Activated naive CD8-positive, alpha-beta T cell treated with anti-CD3 and anti-CD28 coated beads, Interleukin-2, amount 10 ng/mL, durations not matched to agents 7 days and 5 days (primary cell): ENCODE results near the gene AMMECR1. TPM values are rescaled to one million over a fixed set of nuclear protein-coding genes. Genes with fewer than 3 reads are reported as not detected.
A peak's percentile ranks its signal among the peaks of the same experiment; 100 is the strongest.
"Not testable (repeated sequence)": the region's sequence is repeated elsewhere in the genome, so short reads cannot be mapped to it uniquely, and the experiment has no call there.

Experiments used
- ATAC-seq: fragments of 150-1000 bp; cut with Tn5 transposase; one replicate; pipeline ENCODE4 v1.10.0; 2021; ENCODE audit warnings: low read depth, moderate library complexity
- POLR2A ChIA-PET: fragments of 350-600 bp; sonication (Branson Sonifier 250); formaldehyde crosslinking; loops from one replicate; lab custom pipeline; 2021; ENCODE audit warnings: antibody characterized with exemption; lab: Charles Lee
- DNase-seq: peaks from one replicate; pipeline ENCODE4 v3.0.0; 2021
- H3K27ac Mint-ChIP-seq: one replicate; pipeline ENCODE4 v1.8.0; 2022; ENCODE audit warnings: mild to moderate bottlenecking, mixed read lengths
- H3K27me3 Mint-ChIP-seq: one replicate; pipeline ENCODE4 v1.8.0; 2022; ENCODE audit warnings: mild to moderate bottlenecking, moderate library complexity, mixed read lengths
- H3K36me3 Mint-ChIP-seq: one replicate; pipeline ENCODE4 v1.8.0; 2021; ENCODE audit warnings: mild to moderate bottlenecking, mixed read lengths
- H3K4me1 Mint-ChIP-seq: one replicate; pipeline ENCODE4 v1.8.0; 2021; ENCODE audit warnings: mixed read lengths
- H3K4me3 Mint-ChIP-seq: one replicate; pipeline ENCODE4 v1.8.0; 2022; ENCODE audit warnings: mild to moderate bottlenecking, moderate library complexity, mixed read lengths
- H3K9me3 Mint-ChIP-seq: one replicate; pipeline ENCODE4 v1.8.0; 2021; ENCODE audit warnings: mixed read lengths
- total RNA-seq, 2 experiments: library from RNA; stranded (reverse); gene quantifications; one replicate each; pipeline ENCODE4 v1.2.3, GENCODE V29; 2021

The AMMECR1 gene
- total RNA-seq, 2 experiments from 2014 or later: 10.2 to 10.8 TPM

- peaks cover 14% of the 10 kb centered on the region for H3K4me1 Mint-ChIP-seq
- no peaks in the 10 kb centered on the region for H3K27me3 Mint-ChIP-seq
- H3K36me3 Mint-ChIP-seq: peaks cover 7% of the 10 kb centered on the region
- H3K9me3 Mint-ChIP-seq: peaks cover 2% of the 10 kb centered on the region
- POLR2A ChIA-PET: no interaction called here
- DNase-seq (no peak), ATAC-seq (no peak)
- peak overlapping the region; percentile 60 for H3K27ac Mint-ChIP-seq
- peak overlapping the region; percentile 58 for H3K4me3 Mint-ChIP-seq
Measured at GRCh38 chrX:110267874-110268273, 50.0 kb downstream of the AMMECR1 start.

GRCh38 chrX:110265661-110266060 lies 52.2 kb downstream of the AMMECR1 start:
- Mint-ChIP-seq H3K27ac (no peak overlapping the region), H3K27me3 (no peaks in the 10 kb centered on the region), H3K4me1 (peaks cover 14% of the 10 kb centered on the region), H3K36me3 (peaks cover 12% of the 10 kb centered on the region), H3K9me3 (peaks cover 2% of the 10 kb centered on the region), H3K4me3 (no peak overlapping the region)
- POLR2A ChIA-PET: no interaction called here
- ATAC-seq: no peak
- DNase-seq: no peak

- H3K4me1 Mint-ChIP-seq: peaks cover 4% of the 10 kb centered on the region
- POLR2A ChIA-PET: no interaction called here
- no peak overlapping the region for H3K4me3 Mint-ChIP-seq
- peaks cover 5% of the 10 kb centered on the region for H3K36me3 Mint-ChIP-seq
- no peaks in the 10 kb centered on the region for H3K27me3 Mint-ChIP-seq
- no peak overlapping the region for H3K27ac Mint-ChIP-seq
- ATAC-seq: no peak
- H3K9me3 Mint-ChIP-seq: no peaks in the 10 kb centered on the region
- no peak for DNase-seq
Measured at GRCh38 chrX:110259117-110259516, 58.8 kb downstream of the AMMECR1 start.

- H3K4me1 Mint-ChIP-seq: peaks cover 4% of the 10 kb centered on the region
- no peak for ATAC-seq
- no peak overlapping the region for H3K27ac Mint-ChIP-seq
- H3K36me3 Mint-ChIP-seq: peaks cover 5% of the 10 kb centered on the region
- DNase-seq: no peak
- H3K9me3 Mint-ChIP-seq: no peaks in the 10 kb centered on the region
- no peaks in the 10 kb centered on the region for H3K27me3 Mint-ChIP-seq
- POLR2A ChIA-PET: no interaction called here
- H3K4me3 Mint-ChIP-seq: no peak overlapping the region
Measured at GRCh38 chrX:110258552-110258951, 59.3 kb downstream of the AMMECR1 start.

- POLR2A ChIA-PET: no interaction called here
- H3K27ac Mint-ChIP-seq: no peak overlapping the region
Measured at GRCh38 chrX:110257889-110258288, 60.0 kb downstream of the AMMECR1 start.

GRCh38 chrX:110252711-110253110 lies 65.2 kb downstream of the AMMECR1 start:
- no peaks in the 10 kb centered on the region for H3K27me3 Mint-ChIP-seq

More at GRCh38 chrX:110257889-110258288, 60.0 kb downstream of the AMMECR1 start:
- H3K36me3 Mint-ChIP-seq: peaks cover 5% of the 10 kb centered on the region
- ATAC-seq: no peak
- H3K4me1 Mint-ChIP-seq: peaks cover 4% of the 10 kb centered on the region
- H3K9me3 Mint-ChIP-seq: no peaks in the 10 kb centered on the region
- H3K4me3 Mint-ChIP-seq: no peak overlapping the region
- DNase-seq: no peak
- no peaks in the 10 kb centered on the region for H3K27me3 Mint-ChIP-seq

GRCh38 chrX:110251961-110252360 lies 65.9 kb downstream of the AMMECR1 start:
- Mint-ChIP-seq H3K4me3 (no peak overlapping the region), H3K9me3 (no peaks in the 10 kb centered on the region), H3K27me3 (no peaks in the 10 kb centered on the region), H3K27ac (no peak overlapping the region), H3K36me3 (peaks cover 7% of the 10 kb centered on the region), H3K4me1 (peaks cover 2% of the 10 kb centered on the region)
- POLR2A ChIA-PET: no interaction called here
- ATAC-seq (no peak), DNase-seq (no peak)

More at GRCh38 chrX:110252711-110253110, 65.2 kb downstream of the AMMECR1 start:
- DNase-seq: no peak
- no peak overlapping the region for H3K27ac Mint-ChIP-seq
- H3K36me3 Mint-ChIP-seq: peaks cover 7% of the 10 kb centered on the region
- POLR2A ChIA-PET: no interaction called here
- peaks cover 2% of the 10 kb centered on the region for H3K4me1 Mint-ChIP-seq
- no peaks in the 10 kb centered on the region for H3K9me3 Mint-ChIP-seq
- H3K4me3 Mint-ChIP-seq: no peak overlapping the region
- ATAC-seq: no peak

GRCh38 chrX:110251526-110251925 lies 66.4 kb downstream of the AMMECR1 start:
- Mint-ChIP-seq H3K4me1 (peaks cover 2% of the 10 kb centered on the region), H3K27me3 (no peaks in the 10 kb centered on the region), H3K4me3 (no peak overlapping the region), H3K9me3 (no peaks in the 10 kb centered on the region), H3K36me3 (peaks cover 7% of the 10 kb centered on the region), H3K27ac (no peak overlapping the region)
- ATAC-seq (no peak), DNase-seq (no peak)
- POLR2A ChIA-PET: no interaction called here

- Mint-ChIP-seq H3K36me3 (peaks cover 7% of the 10 kb centered on the region), H3K4me3 (no peak overlapping the region), H3K9me3 (no peaks in the 10 kb centered on the region), H3K27me3 (no peaks in the 10 kb centered on the region), H3K4me1 (peaks cover 5% of the 10 kb centered on the region), H3K27ac (no peak overlapping the region)
- POLR2A ChIA-PET: no interaction called here
- ATAC-seq: no peak
- no peak for DNase-seq
Measured at GRCh38 chrX:110250847-110251246, 67.0 kb downstream of the AMMECR1 start.

- no peak for DNase-seq
- ATAC-seq: no peak
- peaks cover 5% of the 10 kb centered on the region for H3K4me1 Mint-ChIP-seq
- H3K9me3 Mint-ChIP-seq: no peaks in the 10 kb centered on the region
- H3K27ac Mint-ChIP-seq: no peak overlapping the region
- peaks cover 8% of the 10 kb centered on the region for H3K36me3 Mint-ChIP-seq
- no peaks in the 10 kb centered on the region for H3K27me3 Mint-ChIP-seq
- POLR2A ChIA-PET: no interaction called here
- no peak overlapping the region for H3K4me3 Mint-ChIP-seq
Measured at GRCh38 chrX:110248578-110248977, 69.3 kb downstream of the AMMECR1 start.

- Mint-ChIP-seq H3K27ac (no peak overlapping the region), H3K4me3 (no peak overlapping the region), H3K36me3 (peaks cover 13% of the 10 kb centered on the region), H3K4me1 (peaks cover 4% of the 10 kb centered on the region), H3K27me3 (no peaks in the 10 kb centered on the region), H3K9me3 (peaks cover 6% of the 10 kb centered on the region)
- ATAC-seq (no peak), DNase-seq (no peak)
- POLR2A ChIA-PET: no interaction called here
Measured at GRCh38 chrX:110245011-110245410, 72.9 kb downstream of the AMMECR1 start.

GRCh38 chrX:110242371-110242770 lies 75.5 kb downstream of the AMMECR1 start:
- H3K9me3 Mint-ChIP-seq: peaks cover 6% of the 10 kb centered on the region
- DNase-seq (no peak), ATAC-seq (no peak)
- H3K36me3 Mint-ChIP-seq: peaks cover 12% of the 10 kb centered on the region
- peaks cover 5% of the 10 kb centered on the region for H3K4me1 Mint-ChIP-seq
- H3K27me3 Mint-ChIP-seq: no peaks in the 10 kb centered on the region
- POLR2A ChIA-PET: no interaction called here
- no peak overlapping the region for H3K4me3 Mint-ChIP-seq
- no peak overlapping the region for H3K27ac Mint-ChIP-seq

GRCh38 chrX:110241816-110242215 lies 76.1 kb downstream of the AMMECR1 start:
- H3K27ac Mint-ChIP-seq: no peak overlapping the region
- POLR2A ChIA-PET: no interaction called here
- no peaks in the 10 kb centered on the region for H3K27me3 Mint-ChIP-seq
- peaks cover 12% of the 10 kb centered on the region for H3K36me3 Mint-ChIP-seq
- no peak overlapping the region for H3K4me3 Mint-ChIP-seq
- peaks cover 6% of the 10 kb centered on the region for H3K9me3 Mint-ChIP-seq
- DNase-seq (no peak), ATAC-seq (no peak)
- H3K4me1 Mint-ChIP-seq: peaks cover 5% of the 10 kb centered on the region

GRCh38 chrX:110238259-110238658 lies 79.6 kb downstream of the AMMECR1 start:
- Mint-ChIP-seq H3K27ac (peak overlapping the region; percentile 34), H3K36me3 (peaks cover 12% of the 10 kb centered on the region)
- H3K4me1 Mint-ChIP-seq, DNase-seq, H3K9me3 Mint-ChIP-seq, H3K27me3 Mint-ChIP-seq, H3K4me3 Mint-ChIP-seq, POLR2A ChIA-PET, ATAC-seq: not testable (repeated sequence)

GRCh38 chrX:110231485-110231884 lies 86.4 kb downstream of the AMMECR1 start:
- H3K4me3 Mint-ChIP-seq, ATAC-seq, H3K27ac Mint-ChIP-seq, DNase-seq, H3K27me3 Mint-ChIP-seq, POLR2A ChIA-PET, H3K9me3 Mint-ChIP-seq, H3K4me1 Mint-ChIP-seq: not testable (repeated sequence)
- H3K36me3 Mint-ChIP-seq: peaks cover 12% of the 10 kb centered on the region
